HCEC 1CT (cell line): Measurements from ENCODE around the gene FYTTD1.
"Not testable (repeated sequence)": the region's sequence is repeated elsewhere in the genome, so short reads cannot be mapped to it uniquely, and the experiment has no call there.

ENCODE experiments used
- DNase-seq: peaks from one replicate; pipeline ENCODE4 v3.0.0-alpha.2; 2017

Gene FYTTD1

GRCh38 chr3:197749601-197750395, at the start of gene FYTTD1:
Gene FYTTD1 (plus strand): TSS chr3:197749883. CDS start chr3:197749972, 89 bp downstream.
- DNase-seq: peak; percentile 91

GRCh38 chr3:197700095-197700494, 49.6 kb upstream of the FYTTD1 start:
- peak; percentile 75 for DNase-seq

- no peak for DNase-seq
Measured at GRCh38 chr3:197701841-197702240, 47.8 kb upstream of the FYTTD1 start.

- DNase-seq: no peak
Measured at GRCh38 chr3:197706658-197707057, 43.0 kb upstream of the FYTTD1 start.

GRCh38 chr3:197709135-197709534, 40.5 kb upstream of the FYTTD1 start:
- no peak for DNase-seq

GRCh38 chr3:197710965-197711364, 38.7 kb upstream of the FYTTD1 start:
- DNase-seq: peak; percentile 63

- peak; percentile 97 for DNase-seq
Measured at GRCh38 chr3:197711973-197712707, 37.5 kb upstream of the FYTTD1 start.

GRCh38 chr3:197713477-197713822, 36.2 kb upstream of the FYTTD1 start:
- DNase-seq: no peak

GRCh38 chr3:197714251-197714650, 35.4 kb upstream of the FYTTD1 start:
- no peak for DNase-seq

GRCh38 chr3:197718891-197719290, 30.8 kb upstream of the FYTTD1 start:
- DNase-seq: peak; percentile 83

- DNase-seq: no peak
Measured at GRCh38 chr3:197720694-197721093, 29.0 kb upstream of the FYTTD1 start.

GRCh38 chr3:197722734-197723133, 26.9 kb upstream of the FYTTD1 start:
- DNase-seq: no peak

- DNase-seq: not testable (repeated sequence)
Measured at GRCh38 chr3:197727878-197728277, 21.8 kb upstream of the FYTTD1 start.

- no peak for DNase-seq
Measured at GRCh38 chr3:197728487-197728886, 21.2 kb upstream of the FYTTD1 start.

- peak; percentile 88 for DNase-seq
Measured at GRCh38 chr3:197730200-197730599, 19.5 kb upstream of the FYTTD1 start.

- not testable (repeated sequence) for DNase-seq
Measured at GRCh38 chr3:197730770-197731169, 18.9 kb upstream of the FYTTD1 start.

GRCh38 chr3:197731483-197731882, 18.2 kb upstream of the FYTTD1 start:
- DNase-seq: not testable (repeated sequence)

GRCh38 chr3:197733042-197733441, 16.6 kb upstream of the FYTTD1 start:
- no peak for DNase-seq

GRCh38 chr3:197734667-197735318, 14.9 kb upstream of the FYTTD1 start:
- no peak for DNase-seq

GRCh38 chr3:197736010-197736490, 13.6 kb upstream of the FYTTD1 start:
- DNase-seq: no peak

GRCh38 chr3:197736491-197737318, 13.0 kb upstream of the FYTTD1 start, which contains the start of gene RUBCN:
Gene RUBCN (minus strand): TSS chr3:197736904. CDS start chr3:197736719, 185 bp downstream.
- DNase-seq: peak; percentile 97

GRCh38 chr3:197737319-197737649, 12.4 kb upstream of the FYTTD1 start:
- no peak for DNase-seq
